ENCODE measurements around the gene EXOSC5. TPM values are rescaled to one million over a fixed set of nuclear protein-coding genes. Genes with fewer than 3 reads are reported as not detected.

The EXOSC5 gene
- total and polyA plus RNA-seq, 9 of the 15 experiments (the other 6 are each of a cell fraction or from before 2014, with no cell fraction given), result 10.9 to 75.5 (median 37.8) TPM

DNA sequence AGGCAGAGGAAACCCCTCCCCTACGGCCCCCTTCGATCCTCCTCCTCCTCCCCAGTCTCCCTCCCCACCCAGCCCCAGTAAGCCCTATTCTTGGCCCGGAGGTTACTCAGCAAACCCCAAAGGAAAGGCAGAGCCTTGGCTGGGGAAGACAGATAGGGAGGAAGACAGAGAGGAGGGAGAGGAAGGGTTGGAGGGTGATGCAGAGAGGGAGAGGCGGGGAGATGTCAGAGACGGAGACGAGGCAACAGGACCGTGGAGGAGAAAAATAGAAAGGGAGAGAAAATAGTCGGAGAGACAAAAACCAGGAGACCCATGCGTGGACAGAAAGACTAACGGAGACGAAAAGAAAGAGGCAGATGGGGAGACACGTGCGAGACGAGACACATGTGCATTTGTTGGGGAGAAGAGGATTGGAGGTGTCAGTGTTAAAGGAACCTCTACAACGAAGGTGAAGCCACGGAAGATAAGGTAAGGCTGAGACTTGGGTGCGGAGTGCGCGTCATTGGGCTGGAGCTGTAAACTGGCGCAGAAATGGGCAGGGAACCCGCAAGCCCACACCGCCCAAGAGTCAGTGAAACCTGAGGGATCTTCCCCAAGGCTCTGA is 46.3 kb downstream of the EXOSC5 start (continued):
- TF ChIP-seq, protein P1, sequence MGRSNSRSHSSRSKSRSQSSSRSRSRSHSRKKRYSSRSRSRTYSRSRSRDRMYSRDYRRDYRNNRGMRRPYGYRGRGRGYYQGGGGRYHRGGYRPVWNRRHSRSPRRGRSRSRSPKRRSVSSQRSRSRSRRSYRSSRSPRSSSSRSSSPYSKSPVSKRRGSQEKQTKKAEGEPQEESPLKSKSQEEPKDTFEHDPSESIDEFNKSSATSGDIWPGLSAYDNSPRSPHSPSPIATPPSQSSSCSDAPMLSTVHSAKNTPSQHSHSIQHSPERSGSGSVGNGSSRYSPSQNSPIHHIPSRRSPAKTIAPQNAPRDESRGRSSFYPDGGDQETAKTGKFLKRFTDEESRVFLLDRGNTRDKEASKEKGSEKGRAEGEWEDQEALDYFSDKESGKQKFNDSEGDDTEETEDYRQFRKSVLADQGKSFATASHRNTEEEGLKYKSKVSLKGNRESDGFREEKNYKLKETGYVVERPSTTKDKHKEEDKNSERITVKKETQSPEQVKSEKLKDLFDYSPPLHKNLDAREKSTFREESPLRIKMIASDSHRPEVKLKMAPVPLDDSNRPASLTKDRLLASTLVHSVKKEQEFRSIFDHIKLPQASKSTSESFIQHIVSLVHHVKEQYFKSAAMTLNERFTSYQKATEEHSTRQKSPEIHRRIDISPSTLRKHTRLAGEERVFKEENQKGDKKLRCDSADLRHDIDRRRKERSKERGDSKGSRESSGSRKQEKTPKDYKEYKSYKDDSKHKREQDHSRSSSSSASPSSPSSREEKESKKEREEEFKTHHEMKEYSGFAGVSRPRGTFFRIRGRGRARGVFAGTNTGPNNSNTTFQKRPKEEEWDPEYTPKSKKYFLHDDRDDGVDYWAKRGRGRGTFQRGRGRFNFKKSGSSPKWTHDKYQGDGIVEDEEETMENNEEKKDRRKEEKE (IDR thresholded peaks at IDR 0.05; ENCODE audit: borderline replicate concordance in 1 of 2, control insufficient read depth in 1 of 2, low read depth in 2 of 2, low read length in 1 of 2), result no peak
- TF ChIP-seq ATF1 (CRISPR knock-in tag; IDR thresholded peaks at IDR 0.05) (no peak), ATF1 (tag; IDR thresholded peaks at IDR 0.05) (no peak), FOXK1 (CRISPR knock-in tag; IDR thresholded peaks at IDR 0.05; ENCODE audit: borderline replicate concordance) (no peak), ZNF76 (CRISPR knock-in tag; IDR thresholded peaks at IDR 0.05; ENCODE audit: borderline replicate concordance) (no peak), GTF2E2 (tag; IDR thresholded peaks at IDR 0.05) (no peak), SLC30A9 (CRISPR knock-in tag; IDR thresholded peaks at IDR 0.05) (no peak), RHOXF2B (CRISPR knock-in tag; conservative IDR thresholded peaks at IDR 0.05) (no peak), MXI1 (IDR thresholded peaks at IDR 0.05; ENCODE audit: low read depth, low read length) (peak; percentile 61; the same call in 1 of the 2 replicates), KAT8 (IDR thresholded peaks at IDR 0.05; ENCODE audit: low read depth) (no peak)
- TF ChIP-seq, protein P2, sequence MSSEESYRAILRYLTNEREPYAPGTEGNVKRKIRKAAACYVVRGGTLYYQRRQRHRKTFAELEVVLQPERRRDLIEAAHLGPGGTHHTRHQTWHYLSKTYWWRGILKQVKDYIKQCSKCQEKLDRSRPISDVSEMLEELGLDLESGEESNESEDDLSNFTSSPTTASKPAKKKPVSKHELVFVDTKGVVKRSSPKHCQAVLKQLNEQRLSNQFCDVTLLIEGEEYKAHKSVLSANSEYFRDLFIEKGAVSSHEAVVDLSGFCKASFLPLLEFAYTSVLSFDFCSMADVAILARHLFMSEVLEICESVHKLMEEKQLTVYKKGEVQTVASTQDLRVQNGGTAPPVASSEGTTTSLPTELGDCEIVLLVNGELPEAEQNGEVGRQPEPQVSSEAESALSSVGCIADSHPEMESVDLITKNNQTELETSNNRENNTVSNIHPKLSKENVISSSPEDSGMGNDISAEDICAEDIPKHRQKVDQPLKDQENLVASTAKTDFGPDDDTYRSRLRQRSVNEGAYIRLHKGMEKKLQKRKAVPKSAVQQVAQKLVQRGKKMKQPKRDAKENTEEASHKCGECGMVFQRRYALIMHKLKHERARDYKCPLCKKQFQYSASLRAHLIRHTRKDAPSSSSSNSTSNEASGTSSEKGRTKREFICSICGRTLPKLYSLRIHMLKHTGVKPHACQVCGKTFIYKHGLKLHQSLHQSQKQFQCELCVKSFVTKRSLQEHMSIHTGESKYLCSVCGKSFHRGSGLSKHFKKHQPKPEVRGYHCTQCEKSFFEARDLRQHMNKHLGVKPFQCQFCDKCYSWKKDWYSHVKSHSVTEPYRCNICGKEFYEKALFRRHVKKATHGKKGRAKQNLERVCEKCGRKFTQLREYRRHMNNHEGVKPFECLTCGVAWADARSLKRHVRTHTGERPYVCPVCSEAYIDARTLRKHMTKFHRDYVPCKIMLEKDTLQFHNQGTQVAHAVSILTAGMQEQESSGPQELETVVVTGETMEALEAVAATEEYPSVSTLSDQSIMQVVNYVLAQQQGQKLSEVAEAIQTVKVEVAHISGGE (CRISPR knock-in tag; IDR thresholded peaks at IDR 0.05), result peak in 1 of 3 experiments; percentile 46; a peak in 1 of 6 replicates
- TF ChIP-seq, protein P3, sequence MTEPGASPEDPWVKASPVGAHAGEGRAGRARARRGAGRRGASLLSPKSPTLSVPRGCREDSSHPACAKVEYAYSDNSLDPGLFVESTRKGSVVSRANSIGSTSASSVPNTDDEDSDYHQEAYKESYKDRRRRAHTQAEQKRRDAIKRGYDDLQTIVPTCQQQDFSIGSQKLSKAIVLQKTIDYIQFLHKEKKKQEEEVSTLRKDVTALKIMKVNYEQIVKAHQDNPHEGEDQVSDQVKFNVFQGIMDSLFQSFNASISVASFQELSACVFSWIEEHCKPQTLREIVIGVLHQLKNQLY (CRISPR knock-in tag; conservative IDR thresholded peaks at IDR 0.05), result 0 out of 4 replicates have a peak, but pooled peaks of 1 of the 2 experiments have one; percentile 35
- TF ChIP-seq, protein P4, sequence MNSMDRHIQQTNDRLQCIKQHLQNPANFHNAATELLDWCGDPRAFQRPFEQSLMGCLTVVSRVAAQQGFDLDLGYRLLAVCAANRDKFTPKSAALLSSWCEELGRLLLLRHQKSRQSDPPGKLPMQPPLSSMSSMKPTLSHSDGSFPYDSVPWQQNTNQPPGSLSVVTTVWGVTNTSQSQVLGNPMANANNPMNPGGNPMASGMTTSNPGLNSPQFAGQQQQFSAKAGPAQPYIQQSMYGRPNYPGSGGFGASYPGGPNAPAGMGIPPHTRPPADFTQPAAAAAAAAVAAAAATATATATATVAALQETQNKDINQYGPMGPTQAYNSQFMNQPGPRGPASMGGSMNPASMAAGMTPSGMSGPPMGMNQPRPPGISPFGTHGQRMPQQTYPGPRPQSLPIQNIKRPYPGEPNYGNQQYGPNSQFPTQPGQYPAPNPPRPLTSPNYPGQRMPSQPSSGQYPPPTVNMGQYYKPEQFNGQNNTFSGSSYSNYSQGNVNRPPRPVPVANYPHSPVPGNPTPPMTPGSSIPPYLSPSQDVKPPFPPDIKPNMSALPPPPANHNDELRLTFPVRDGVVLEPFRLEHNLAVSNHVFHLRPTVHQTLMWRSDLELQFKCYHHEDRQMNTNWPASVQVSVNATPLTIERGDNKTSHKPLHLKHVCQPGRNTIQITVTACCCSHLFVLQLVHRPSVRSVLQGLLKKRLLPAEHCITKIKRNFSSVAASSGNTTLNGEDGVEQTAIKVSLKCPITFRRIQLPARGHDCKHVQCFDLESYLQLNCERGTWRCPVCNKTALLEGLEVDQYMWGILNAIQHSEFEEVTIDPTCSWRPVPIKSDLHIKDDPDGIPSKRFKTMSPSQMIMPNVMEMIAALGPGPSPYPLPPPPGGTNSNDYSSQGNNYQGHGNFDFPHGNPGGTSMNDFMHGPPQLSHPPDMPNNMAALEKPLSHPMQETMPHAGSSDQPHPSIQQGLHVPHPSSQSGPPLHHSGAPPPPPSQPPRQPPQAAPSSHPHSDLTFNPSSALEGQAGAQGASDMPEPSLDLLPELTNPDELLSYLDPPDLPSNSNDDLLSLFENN (IDR thresholded peaks at IDR 0.05; ENCODE audit: low read depth in 2 of 2, low read length in 2 of 2), result no peak
- TF ChIP-seq, protein P5, sequence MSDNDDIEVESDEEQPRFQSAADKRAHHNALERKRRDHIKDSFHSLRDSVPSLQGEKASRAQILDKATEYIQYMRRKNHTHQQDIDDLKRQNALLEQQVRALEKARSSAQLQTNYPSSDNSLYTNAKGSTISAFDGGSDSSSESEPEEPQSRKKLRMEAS (CRISPR knock-in tag; IDR thresholded peaks at IDR 0.05), result peak; percentile 82
